ENCODE data around the gene KDM4B. TPM values are rescaled to one million over a fixed set of nuclear protein-coding genes. Genes with fewer than 3 reads are reported as not detected.

KDM4B gene
- total RNA-seq, 1 experiment from 2014 or later, result 35.9 TPM

GRCh38 chr19:4933528-4933927, 35.4 kb upstream of the KDM4B start:
- Histone ChIP-seq H3K9me3 (ENCODE audit: control insufficient read depth in 1 of 2, insufficient read depth in 1 of 2, low read depth in 1 of 2, low read length in 2 of 2) (no peaks in the 10 kb centered on the region), H3K4me1 (ENCODE audit: control insufficient read depth in 1 of 2, insufficient read depth in 2 of 2, low read length in 2 of 2) (peaks cover 0 to 1% of the 10 kb centered on the region in 2 experiments; a peak in 1 of 4 replicates), H4K20me1 (ENCODE audit: insufficient read depth) (0 out of 2 replicates have a peak, but pooled peaks cover 4% of the 10 kb centered on the region), H3K4me2 (ENCODE audit: low read length) (no peak overlapping the region), H3K9ac (ENCODE audit: low read length) (no peak overlapping the region), H3K36me3 (ENCODE audit: control insufficient read depth in 1 of 2, insufficient read depth in 2 of 2, low read length in 2 of 2) (peaks cover 26 to 49% of the 10 kb centered on the region in 2 experiments), H2AFZ (ENCODE audit: low read depth, low read length, poor library complexity, severe bottlenecking) (no peak overlapping the region), H3K9me2 (ENCODE audit: insufficient read depth) (no peaks in the 10 kb centered on the region), H3K27me3 (ENCODE audit: insufficient read depth, low read length) (no peaks in the 10 kb centered on the region), H3K27ac (ENCODE audit: low read depth, low read length) (no peak overlapping the region), H3K79me2 (ENCODE audit: insufficient read depth, low read length) (peaks cover 85% of the 10 kb centered on the region), H3K4me3 (replicated peaks in 1 of 2; ENCODE audit: low read depth in 1 of 2, low read length in 2 of 2) (no peak overlapping the region)
- no TSS peak for BruUV-seq (replicated peaks)
- TF ChIP-seq POLR2AphosphoS5 (IDR thresholded peaks at IDR 0.05; ENCODE audit: low read depth, low read length) (no peak), ATF3 (IDR thresholded peaks at IDR 0.05) (no peak), TCF7L2 (IDR thresholded peaks at IDR 0.05; ENCODE audit: borderline replicate concordance, extremely low read depth, insufficient read depth, insufficient read length) (no peak), ZNF274 (IDR thresholded peaks at IDR 0.05; ENCODE audit: low read depth, low read length) (no peak), MAX (IDR thresholded peaks at IDR 0.05) (no peak), ELF1 (IDR thresholded peaks at IDR 0.05; ENCODE audit: borderline replicate concordance, low read depth) (no peak)
- ChIA-PET POLR2A (no interaction called here), CTCF (no interaction called here), RAD21 (ENCODE audit: low non-redundant PET in 1 of 2, low total read pairs in 2 of 2, uncharacterized antibody in 2 of 2, unreplicated experiment in 2 of 2) (no interaction called here)
- ATAC-seq, result no peak
- intact Hi-C loops (cut with micrococcal nuclease), result no loop called here
- DNase-seq (ENCODE audit: low read depth, low spot score), result no peak

GRCh38 chr19:4935444-4935843, 33.5 kb upstream of the KDM4B start:
- Histone ChIP-seq H3K36me3 (ENCODE audit: control insufficient read depth in 1 of 2, insufficient read depth in 2 of 2, low read length in 2 of 2) (peaks cover 22 to 44% of the 10 kb centered on the region in 2 experiments), H3K9me2 (ENCODE audit: insufficient read depth) (no peaks in the 10 kb centered on the region), H4K20me1 (ENCODE audit: insufficient read depth) (0 out of 2 replicates have a peak, but pooled peaks cover 4% of the 10 kb centered on the region), H3K27ac (ENCODE audit: low read depth, low read length) (no peak overlapping the region), H3K4me2 (ENCODE audit: low read length) (no peak overlapping the region), H2AFZ (ENCODE audit: low read depth, low read length, poor library complexity, severe bottlenecking) (no peak overlapping the region), H3K9ac (ENCODE audit: low read length) (no peak overlapping the region), H3K4me1 (ENCODE audit: control insufficient read depth in 1 of 2, insufficient read depth in 2 of 2, low read length in 2 of 2) (no peaks in the 10 kb centered on the region), H3K4me3 (replicated peaks in 1 of 2; ENCODE audit: low read depth in 1 of 2, low read length in 2 of 2) (no peak overlapping the region), H3K27me3 (ENCODE audit: insufficient read depth, low read length) (no peaks in the 10 kb centered on the region), H3K9me3 (ENCODE audit: control insufficient read depth in 1 of 2, insufficient read depth in 1 of 2, low read depth in 1 of 2, low read length in 2 of 2) (no peaks in the 10 kb centered on the region), H3K79me2 (ENCODE audit: insufficient read depth, low read length) (peaks cover 87% of the 10 kb centered on the region)
- ATAC-seq (no peak), DNase-seq (ENCODE audit: low read depth, low spot score) (no peak)
- TF ChIP-seq SIN3A (IDR thresholded peaks at IDR 0.05; ENCODE audit: low read depth) (no peak), EZH2 (IDR thresholded peaks at IDR 0.05) (no peak), POLR2A (IDR thresholded peaks at IDR 0.05; ENCODE audit: borderline replicate concordance, extremely low read depth, insufficient read depth, insufficient read length) (no peak), SP1 (IDR thresholded peaks at IDR 0.05; ENCODE audit: low read depth) (no peak), REST (IDR thresholded peaks at IDR 0.05; ENCODE audit: low read depth) (no peak), ZFX (IDR thresholded peaks at IDR 0.05) (no peak), EZH2phosphoT487 (IDR thresholded peaks at IDR 0.05; ENCODE audit: borderline replicate concordance) (no peak), EGR1 (IDR thresholded peaks at IDR 0.05; ENCODE audit: low read depth) (no peak), FOSL1 (IDR thresholded peaks at IDR 0.05; ENCODE audit: low read depth) (no peak), ATF3 (IDR thresholded peaks at IDR 0.05) (no peak), POLR2AphosphoS5 (IDR thresholded peaks at IDR 0.05; ENCODE audit: low read depth, low read length) (no peak), CEBPB (IDR thresholded peaks at IDR 0.05; ENCODE audit: low read depth) (no peak), RAD21 (IDR thresholded peaks at IDR 0.05; ENCODE audit: low read depth) (no peak)
- ChIA-PET RAD21 (ENCODE audit: low non-redundant PET in 1 of 2, low total read pairs in 2 of 2, uncharacterized antibody in 2 of 2, unreplicated experiment in 2 of 2) (no interaction called here), POLR2A (no interaction called here), CTCF (no interaction called here)
- intact Hi-C loops (cut with micrococcal nuclease), result no loop called here
- no TSS peak for BruUV-seq (replicated peaks)

Data from HCT116 (cell line).